ENCODE data around the gene XNDC1N. TPM values are rescaled to one million over a fixed set of nuclear protein-coding genes. Genes with fewer than 3 reads are reported as not detected.

XNDC1N gene
- total and polyA plus RNA-seq, 2 donors from 2014 or later, result 4.6 to 14.3 TPM

Other genes with a start within 250 kb of the XNDC1N start
- gene DEFB108B, start 95.4 kb downstream of the XNDC1N start, total RNA-seq, result not detected
- gene DEFB108B, start 95.4 kb downstream of the XNDC1N start, polyA plus RNA-seq (ENCODE audit: insufficient read depth, low read depth, low replicate concordance), result not detected
- not detected for gene DEFB131B, start 50.1 kb downstream of the XNDC1N start, total RNA-seq
- gene DEFB131B, start 50.1 kb downstream of the XNDC1N start, polyA plus RNA-seq (ENCODE audit: insufficient read depth, low read depth, low replicate concordance), result not detected
- 59.4 TPM for gene RNF121, start 452 bp upstream of the XNDC1N start, total RNA-seq
- gene RNF121, start 452 bp upstream of the XNDC1N start, polyA plus RNA-seq (ENCODE audit: insufficient read depth, low read depth, low replicate concordance), result 37.1 TPM
- 19.5 TPM for gene IL18BP, start 70.3 kb upstream of the XNDC1N start, total RNA-seq
- 21.1 TPM for gene IL18BP, start 70.3 kb upstream of the XNDC1N start, polyA plus RNA-seq (ENCODE audit: insufficient read depth, low read depth, low replicate concordance)
- gene NUMA1, start 151.9 kb upstream of the XNDC1N start, total RNA-seq, result 198 TPM
- gene NUMA1, start 151.9 kb upstream of the XNDC1N start, polyA plus RNA-seq (ENCODE audit: insufficient read depth, low read depth, low replicate concordance), result 85.3 TPM
- 23.3 TPM for gene LRRC51, start 152.3 kb upstream of the XNDC1N start, total RNA-seq
- gene LRRC51, start 152.3 kb upstream of the XNDC1N start, polyA plus RNA-seq (ENCODE audit: insufficient read depth, low read depth, low replicate concordance), result 28.9 TPM
- 111 TPM for gene LAMTOR1, start 174.7 kb upstream of the XNDC1N start, total RNA-seq
- gene LAMTOR1, start 174.7 kb upstream of the XNDC1N start, polyA plus RNA-seq (ENCODE audit: insufficient read depth, low read depth, low replicate concordance), result 189 TPM
- gene TOMT, start 177.3 kb upstream of the XNDC1N start, total RNA-seq, result not detected
- not detected for gene TOMT, start 177.3 kb upstream of the XNDC1N start, polyA plus RNA-seq (ENCODE audit: insufficient read depth, low read depth, low replicate concordance)
- gene ANAPC15, start 184.1 kb upstream of the XNDC1N start, total RNA-seq, result 30.0 TPM
- 79.8 TPM for gene ANAPC15, start 184.1 kb upstream of the XNDC1N start, polyA plus RNA-seq (ENCODE audit: insufficient read depth, low read depth, low replicate concordance)
- 17.5 TPM for gene FOLR3, start 207.1 kb upstream of the XNDC1N start, total RNA-seq
- gene FOLR3, start 207.1 kb upstream of the XNDC1N start, polyA plus RNA-seq (ENCODE audit: insufficient read depth, low read depth, low replicate concordance), result 65.0 TPM